H9 (cell line): ENCODE data around the gene YKT6. TPM values are rescaled to one million over a fixed set of nuclear protein-coding genes. Genes with fewer than 3 reads are reported as not detected.

Experiments
- DNase-seq: peaks from one replicate; pipeline ENCODE4 v3.0.0-alpha.2; 2017
- H2AFZ ChIP-seq: one replicate; pipeline ENCODE4 v1.6.1; 2013; ENCODE audit warnings: mild to moderate bottlenecking, low read length, control low read depth, moderate library complexity
- H2AK5ac ChIP-seq: 2 replicates; pipeline ENCODE4 v1.6.1; 2013; ENCODE audit warnings: low read length, control low read depth, mixed read lengths; ENCODE audit not compliant: insufficient read length
- H2BK120ac ChIP-seq: one replicate; pipeline ENCODE4 v1.6.1; 2013; ENCODE audit warnings: low read depth, mild to moderate bottlenecking, low read length, control low read depth, inconsistent platforms; ENCODE audit not compliant: poor library complexity, severe bottlenecking
- H2BK12ac ChIP-seq: 2 replicates; pipeline ENCODE4 v1.6.1; 2013; ENCODE audit warnings: low read length, control low read depth, mixed read lengths, low read depth; ENCODE audit not compliant: insufficient read length
- H2BK15ac ChIP-seq: 2 replicates; pipeline ENCODE4 v1.6.1; 2013; ENCODE audit warnings: low read depth, low read length, control low read depth
- H2BK20ac ChIP-seq: one replicate; pipeline ENCODE4 v1.6.1; 2013; ENCODE audit warnings: low read depth, mild to moderate bottlenecking, low read length, control low read depth, inconsistent platforms; ENCODE audit not compliant: poor library complexity, severe bottlenecking
- H2BK5ac ChIP-seq: 2 replicates; pipeline ENCODE4 v1.6.1; 2013; ENCODE audit warnings: low read length, control low read depth, mixed read lengths; ENCODE audit not compliant: insufficient read length
- H3K14ac ChIP-seq: 2 replicates; pipeline ENCODE4 v1.6.1; 2013; ENCODE audit warnings: low read length, control low read depth; ENCODE audit not compliant: insufficient read depth
- H3K18ac ChIP-seq: 2 replicates; pipeline ENCODE4 v1.6.1; 2013; ENCODE audit warnings: low read depth, mild to moderate bottlenecking, mixed read lengths, low read length, control low read depth; ENCODE audit not compliant: insufficient read length
- H3K23ac ChIP-seq: 2 replicates; pipeline ENCODE4 v1.6.1; 2013; ENCODE audit warnings: low read length, control low read depth, mixed read lengths, low read depth; ENCODE audit not compliant: insufficient read length
- H3K23me2 ChIP-seq: 2 replicates; pipeline ENCODE4 v1.6.1; 2013; ENCODE audit warnings: low read depth, mild to moderate bottlenecking, mixed read lengths, low read length, control low read depth; ENCODE audit not compliant: insufficient read length, poor library complexity, severe bottlenecking
- H3K27ac ChIP-seq: 2 replicates; pipeline ENCODE4 v1.5.1; 2013; ENCODE audit warnings: low read length, control low read depth, mixed read lengths, low read depth; ENCODE audit not compliant: insufficient read length
- H3K27me3 ChIP-seq: 2 replicates; pipeline ENCODE4 v1.6.1; 2013; ENCODE audit warnings: low read length, control low read depth, inconsistent platforms; ENCODE audit not compliant: insufficient read depth
- H3K4ac ChIP-seq: 2 replicates; pipeline ENCODE4 v1.6.1; 2013; ENCODE audit warnings: low read depth, mild to moderate bottlenecking, control low read depth, inconsistent platforms, low read length, moderate library complexity
- H3K4me1 ChIP-seq: 2 replicates; pipeline ENCODE4 v1.6.1; 2013; ENCODE audit warnings: low read length, control low read depth, inconsistent platforms; ENCODE audit not compliant: insufficient read depth
- H3K4me2 ChIP-seq: 2 replicates; pipeline ENCODE4 v1.6.1; 2013; ENCODE audit warnings: low read length, control low read depth, mixed read lengths; ENCODE audit not compliant: insufficient read length, insufficient read depth
- H3K56ac ChIP-seq: 2 replicates; pipeline ENCODE4 v1.6.1; 2013; ENCODE audit warnings: low read depth, mild to moderate bottlenecking, mixed read lengths, low read length, control low read depth; ENCODE audit not compliant: insufficient read length
- H3K79me1 ChIP-seq: 2 replicates; pipeline ENCODE4 v1.6.1; 2013; ENCODE audit warnings: low read depth, mild to moderate bottlenecking, moderate library complexity, low read length, control low read depth, inconsistent platforms; ENCODE audit not compliant: insufficient read depth, poor library complexity, severe bottlenecking
- H3K79me2 ChIP-seq: 2 replicates; pipeline ENCODE4 v1.6.1; 2013; ENCODE audit warnings: low read length, control low read depth, inconsistent platforms; ENCODE audit not compliant: insufficient read depth
- H3K9ac ChIP-seq: 2 replicates; pipeline ENCODE4 v1.6.1; 2013; ENCODE audit warnings: low read length, control low read depth, mixed read lengths; ENCODE audit not compliant: insufficient read length; ENCODE audit errors: extremely low read depth
- H3K9me3 ChIP-seq: one replicate; pipeline ENCODE4 v1.6.1; 2013; ENCODE audit warnings: low read depth, low read length, inconsistent platforms; ENCODE audit not compliant: control insufficient read depth
- H3T11ph ChIP-seq: one replicate; pipeline ENCODE4 v1.6.1; 2013; ENCODE audit warnings: mild to moderate bottlenecking, low read length, control low read depth, inconsistent platforms
- H4K20me1 ChIP-seq: one replicate; pipeline ENCODE4 v1.6.1; 2013; ENCODE audit not compliant: control insufficient read depth, insufficient read length, insufficient read depth
- H4K5ac ChIP-seq: 2 replicates; pipeline ENCODE4 v1.6.1; 2013; ENCODE audit warnings: low read depth, mild to moderate bottlenecking, mixed read lengths, low read length, control low read depth; ENCODE audit not compliant: insufficient read length
- H4K8ac ChIP-seq: replicated peaks from 2 replicates; pipeline ENCODE4 v1.6.1; 2013; ENCODE audit warnings: low read length, control low read depth, mixed read lengths, low read depth; ENCODE audit not compliant: insufficient read length
- H4K91ac ChIP-seq: 2 replicates; pipeline ENCODE4 v1.6.1; 2013; ENCODE audit warnings: low read depth, mild to moderate bottlenecking, moderate library complexity, mixed read lengths, low read length, control low read depth; ENCODE audit not compliant: insufficient read length
- H3K27ac Mint-ChIP-seq, 3 experiments: 2 replicates in 2 of 3; 3 replicates in 1 of 3; pipeline ENCODE4 v1.8.0; 2020 to 2021; ENCODE audit warnings: mixed read lengths in 3 of 3, mild to moderate bottlenecking in 1 of 3, moderate library complexity in 1 of 3
- H3K27me3 Mint-ChIP-seq: 2 replicates; pipeline ENCODE4 v1.8.0; 2021; ENCODE audit warnings: low read depth, mild to moderate bottlenecking, moderate library complexity, mixed read lengths
- H3K36me3 Mint-ChIP-seq, 3 experiments: 2 replicates in 2 of 3; 3 replicates in 1 of 3; pipeline ENCODE4 v1.8.0; 2020 to 2021; ENCODE audit warnings: low read depth in 3 of 3, mixed read lengths in 3 of 3; ENCODE audit not compliant: insufficient read depth in 1 of 3
- H3K4me1 Mint-ChIP-seq, 2 experiments: 2 replicates each; pipeline ENCODE4 v1.8.0; 2020; ENCODE audit warnings: mixed read lengths in 2 of 2
- H3K4me3 Mint-ChIP-seq, 2 experiments: 2 replicates in 1 of 2; 3 replicates in 1 of 2; pipeline ENCODE4 v1.8.0; 2020 to 2021; ENCODE audit warnings: mild to moderate bottlenecking in 2 of 2, mixed read lengths in 2 of 2, moderate library complexity in 1 of 2
- H3K9me3 Mint-ChIP-seq, 2 experiments: 2 replicates in 1 of 2; 3 replicates in 1 of 2; pipeline ENCODE4 v1.8.0; 2020; ENCODE audit warnings: mild to moderate bottlenecking in 2 of 2, mixed read lengths in 2 of 2, moderate library complexity in 1 of 2
- CTCF ChIP-seq: fragments of 200-600 bp; sonication (generic); conservative IDR thresholded peaks from 3 replicates; pipeline ENCODE4 v1.8.0; 2021; ENCODE audit warnings: antibody characterized with exemption, mild to moderate bottlenecking
- WGBS: extraction: QIAGEN DNeasy Blood & Tissue Kit; methylation state at CpG from one replicate; pipeline ENCODE4 v1.1.7; 2013; ENCODE audit warnings: missing lambda C conversion rate, low lambda C conversion rate, mixed read lengths; ENCODE audit not compliant: insufficient read length; ENCODE audit errors: extremely low coverage; 5-methylcytosine and 5-hydroxymethylcytosine counted together
- total RNA-seq: library from RNA; stranded (reverse); gene quantifications from 2 replicates; pipeline ENCODE4 v1.2.1, GENCODE V29; 2021

The YKT6 gene
- total RNA-seq, 1 experiment from 2014 or later: 104 TPM

GRCh38 chr7:44183386-44183785 is 17.4 kb upstream of the YKT6 start:
- H3K4me1 Mint-ChIP-seq: peaks cover 18 to 24% of the 10 kb centered on the region in 2 experiments
- 0 out of 3 replicates have a peak, but pooled peaks have one; percentile 18 for TF ChIP-seq CTCF
- Histone ChIP-seq H3K18ac (no peak overlapping the region), H4K91ac (no peak overlapping the region), H2AK5ac (no peak overlapping the region), H3K4me1 (no peaks in the 10 kb centered on the region), H3K9me3 (peaks cover 7% of the 10 kb centered on the region), H4K20me1 (no peaks in the 10 kb centered on the region), H2BK12ac (no peak overlapping the region), H3K56ac (no peak overlapping the region), H3K23me2 (no peaks in the 10 kb centered on the region), H4K5ac (no peak overlapping the region), H2BK120ac (no peak overlapping the region), H3K27ac (no peak overlapping the region), H3K4ac (no peak overlapping the region), H2BK5ac (no peak overlapping the region), H3T11ph (no peak overlapping the region), H2BK15ac (no peak overlapping the region), H4K8ac (no peak overlapping the region), H3K79me2 (no peaks in the 10 kb centered on the region), H3K9ac (no peak overlapping the region), H2AFZ (no peak overlapping the region), H3K79me1 (no peaks in the 10 kb centered on the region), H3K4me2 (no peak overlapping the region), H3K14ac (no peak overlapping the region), H3K27me3 (no peaks in the 10 kb centered on the region), H2BK20ac (no peak overlapping the region), H3K23ac (no peak overlapping the region)
- DNase-seq: no peak
- peaks cover 0 to 7% (median 2%) of the 10 kb centered on the region in 3 experiments; a peak in 2 of 7 replicates for H3K36me3 Mint-ChIP-seq
- WGBS: no CpG with 5 or more reads among the region's 2 CpGs
- no peak overlapping the region for H3K4me3 Mint-ChIP-seq
- peaks cover 11 to 12% of the 10 kb centered on the region in 2 experiments; a peak in 4 of 5 replicates for H3K9me3 Mint-ChIP-seq
- peaks cover 17% of the 10 kb centered on the region for H3K27me3 Mint-ChIP-seq
- H3K27ac Mint-ChIP-seq: no peak overlapping the region
